PC-9 (cell line): ENCODE data around the gene PFDN2. TPM values are rescaled to one million over a fixed set of nuclear protein-coding genes. Genes with fewer than 3 reads are reported as not detected.
"Not testable (repeated sequence)": the region's sequence is repeated elsewhere in the genome, so short reads cannot be mapped to it uniquely, and the experiment has no call there.

Experiments used
- BruUV-seq: library from RNA; stranded (reverse); fragments of 400-500 nt; replicated peaks from 2 replicates; lab custom pipeline; 2021; lab: Mats Ljungman, UMichigan
- CTCF ChIA-PET: fragments of 300-600 bp; sonication (Branson Sonifier 250); formaldehyde crosslinking; loops from one replicate; lab custom pipeline; 2022; ENCODE audit warnings: antibody characterized with exemption; lab: Charles Lee
- POLR2A ChIA-PET: fragments of 300-600 bp; sonication (Branson Sonifier 250); formaldehyde crosslinking; loops from one replicate; lab custom pipeline; 2022; ENCODE audit warnings: antibody characterized with exemption; ENCODE audit not compliant: unreplicated experiment; lab: Charles Lee
- DNase-seq, 2 experiments: peaks; one replicate each; pipeline versions ENCODE4 v3.0.0 to v3.0.0-alpha.2; 2015 to 2022; ENCODE audit warnings: mixed read lengths in 1 of 2
- H2AFZ ChIP-seq: fragments of 200-600 bp; sonication (generic); 2 replicates; pipeline ENCODE4 v1.8.1; 2017; ENCODE audit warnings: antibody characterized with exemption
- H3F3A ChIP-seq: fragments of 200-600 bp; sonication (generic); 2 replicates; pipeline ENCODE4 v1.8.1; 2017; ENCODE audit warnings: antibody characterized with exemption, mild to moderate bottlenecking, low read depth; ENCODE audit not compliant: insufficient read depth
- H3K27ac ChIP-seq: fragments of 200-600 bp; sonication (generic); 2 replicates; pipeline ENCODE4 v1.6.1; 2016; ENCODE audit warnings: mixed run types
- H3K27me3 ChIP-seq: fragments of 200-600 bp; sonication (generic); 2 replicates; pipeline ENCODE4 v1.6.1; 2016; ENCODE audit warnings: low read depth, mixed run types; ENCODE audit not compliant: insufficient read depth
- H3K36me3 ChIP-seq: fragments of 200-600 bp; sonication (generic); 2 replicates; pipeline ENCODE4 v1.6.1; 2016; ENCODE audit warnings: low read depth, mixed run types
- H3K4me1 ChIP-seq: fragments of 200-600 bp; sonication (generic); replicated peaks from 2 replicates; pipeline ENCODE4 v1.6.1; 2016; ENCODE audit warnings: mixed run types; ENCODE audit not compliant: insufficient read depth
- H3K4me2 ChIP-seq: fragments of 200-600 bp; sonication (generic); 2 replicates; pipeline ENCODE4 v1.6.1; 2017; ENCODE audit warnings: mixed run types
- H3K4me3 ChIP-seq: fragments of 200-600 bp; sonication (generic); 2 replicates; pipeline ENCODE4 v1.6.1; 2016; ENCODE audit warnings: mixed run types
- H3K79me2 ChIP-seq: fragments of 200-600 bp; sonication (generic); 2 replicates; pipeline ENCODE4 v1.6.1; 2017; ENCODE audit warnings: low read depth, mixed run types
- H3K9me2 ChIP-seq: fragments of 200-600 bp; sonication (generic); 2 replicates; pipeline ENCODE4 v1.8.1; 2017; ENCODE audit warnings: mild to moderate bottlenecking; ENCODE audit not compliant: insufficient read depth
- H3K9me3 ChIP-seq: fragments of 200-600 bp; sonication (generic); 2 replicates; pipeline ENCODE4 v1.8.1; 2016; ENCODE audit warnings: low read depth; ENCODE audit not compliant: insufficient read depth
- H4K20me1 ChIP-seq: fragments of 200-600 bp; sonication (generic); 2 replicates; pipeline ENCODE4 v1.8.1; 2017; ENCODE audit not compliant: insufficient read depth
- CTCF ChIP-seq: fragments of 200-600 bp; sonication (generic); conservative IDR thresholded peaks from 2 replicates; pipeline ENCODE4 v1.6.1; 2017; ENCODE audit warnings: mixed run types, antibody characterized with exemption, mild to moderate bottlenecking, moderate library complexity
- EZH2 ChIP-seq: fragments of 200-600 bp; sonication (generic); IDR thresholded peaks from 2 replicates; pipeline ENCODE4 v1.8.0; 2017; ENCODE audit warnings: antibody characterized with exemption, low read depth
- intact Hi-C: fragments of 100-400 bp; cut with micrococcal nuclease; formaldehyde crosslinking; loops from one replicate; pipeline ENCODE4 v1.10.0; 2022; ENCODE audit not compliant: unreplicated experiment
- total RNA-seq: library from RNA; stranded (reverse); gene quantifications from 2 replicates; pipeline ENCODE4 v1.2.3, GENCODE V29; 2021

Gene PFDN2
- total RNA-seq, 1 experiment from 2014 or later: 74.4 TPM

- H3K36me3 ChIP-seq: no peaks in the 10 kb centered on the region
- no peaks in the 10 kb centered on the region for H3K27me3 ChIP-seq
- H3K9me2 ChIP-seq: no peaks in the 10 kb centered on the region
- TF ChIP-seq EZH2 (no peak), CTCF (no peak)
- no peaks in the 10 kb centered on the region for H3K4me1 ChIP-seq
- no peaks in the 10 kb centered on the region for H3K9me3 ChIP-seq
- DNase-seq: no peak
- CTCF ChIA-PET: no interaction called here
- H4K20me1 ChIP-seq: no peaks in the 10 kb centered on the region
- POLR2A ChIA-PET: no interaction called here
- no peak overlapping the region for H3K4me3 ChIP-seq
- H3K4me2 ChIP-seq: no peak overlapping the region
- H2AFZ ChIP-seq: no peak overlapping the region
- H3K79me2 ChIP-seq: no peaks in the 10 kb centered on the region
- no peak overlapping the region for H3K27ac ChIP-seq
- no peaks in the 10 kb centered on the region; the same call in none of the 2 replicates for H3F3A ChIP-seq
- intact Hi-C loops: no loop called here
- BruUV-seq: no TSS peak
Observed at GRCh38 chr1:161066694-161067093, 51.1 kb downstream of the PFDN2 start.

- H3F3A ChIP-seq, H3K9me2 ChIP-seq, H3K79me2 ChIP-seq, H3K4me1 ChIP-seq, intact Hi-C loops, H3K27ac ChIP-seq, H4K20me1 ChIP-seq, H3K4me2 ChIP-seq, H3K36me3 ChIP-seq, DNase-seq, H2AFZ ChIP-seq, H3K27me3 ChIP-seq, CTCF ChIA-PET, BruUV-seq, H3K9me3 ChIP-seq, H3K4me3 ChIP-seq, POLR2A ChIA-PET: not testable (repeated sequence)
Observed at GRCh38 chr1:161065681-161066080, 52.2 kb downstream of the PFDN2 start.

- H3K27ac ChIP-seq, BruUV-seq, H3K4me1 ChIP-seq, POLR2A ChIA-PET, H3K9me2 ChIP-seq, H3K36me3 ChIP-seq, H3F3A ChIP-seq, CTCF ChIA-PET, H3K4me3 ChIP-seq, H2AFZ ChIP-seq, H3K79me2 ChIP-seq, intact Hi-C loops, H4K20me1 ChIP-seq, H3K9me3 ChIP-seq, DNase-seq, H3K4me2 ChIP-seq, H3K27me3 ChIP-seq: not testable (repeated sequence)
Observed at GRCh38 chr1:161063936-161064335, 53.9 kb downstream of the PFDN2 start.

- Histone ChIP-seq H3K9me3 (no peaks in the 10 kb centered on the region), H3K79me2 (no peaks in the 10 kb centered on the region), H3K4me2 (no peak overlapping the region), H3K27me3 (no peaks in the 10 kb centered on the region), H3K4me3 (no peak overlapping the region), H4K20me1 (no peaks in the 10 kb centered on the region), H3K9me2 (no peaks in the 10 kb centered on the region), H3K4me1 (no peaks in the 10 kb centered on the region), H3F3A (no peaks in the 10 kb centered on the region), H3K27ac (no peak overlapping the region), H3K36me3 (no peaks in the 10 kb centered on the region), H2AFZ (no peak overlapping the region)
- intact Hi-C loops: no loop called here
- ChIA-PET CTCF (no interaction called here), POLR2A (no interaction called here)
- no TSS peak for BruUV-seq
- TF ChIP-seq EZH2 (no peak), CTCF (no peak)
- DNase-seq: no peak
Observed at GRCh38 chr1:161061419-161061818, 56.4 kb downstream of the PFDN2 start.
